Thoracic aorta (tissue), 2 donors: Measurements from ENCODE around the gene STARD10. TPM values are rescaled to one million over a fixed set of nuclear protein-coding genes. Genes with fewer than 3 reads are reported as not detected.

ENCODE experiments used
- ATAC-seq: fragments of 150-250 bp; one replicate; pipeline ENCODE4 v1.8.0; 2017; ENCODE audit warnings: low read depth; ENCODE audit not compliant: insufficient number of reproducible peaks, low FRiP score
- DNase-seq: peaks from one replicate; pipeline ENCODE4 v3.0.0-alpha.2; 2020; ENCODE audit warnings: low spot score
- H3K27ac ChIP-seq, 2 donors: fragments of 200-600 bp; sonication (generic); 1 replicate in 1 of 2; 2 replicates in 1 of 2; pipeline ENCODE4 v1.5.1; 2016; ENCODE audit warnings: mild to moderate bottlenecking in 2 of 2, moderate library complexity in 2 of 2
- H3K27me3 ChIP-seq: fragments of 200-600 bp; sonication (generic); replicated peaks from 2 replicates; pipeline ENCODE4 v1.6.0; 2016; ENCODE audit warnings: mild to moderate bottlenecking; ENCODE audit not compliant: insufficient read depth
- H3K36me3 ChIP-seq: fragments of 200-600 bp; sonication (generic); one replicate; pipeline ENCODE4 v1.5.1; 2016
- H3K4me1 ChIP-seq, 2 donors: fragments of 200-600 bp; sonication (generic); 1 replicate in 1 of 2; 2 replicates in 1 of 2; pipeline versions ENCODE4 v1.5.1 to v1.6.0; 2016; ENCODE audit warnings: low read depth in 2 of 2, mild to moderate bottlenecking in 1 of 2; ENCODE audit not compliant: control insufficient read depth in 1 of 2
- H3K4me3 ChIP-seq: fragments of 200-600 bp; sonication (generic); 2 replicates; pipeline ENCODE4 v1.5.1; 2016; ENCODE audit warnings: mild to moderate bottlenecking
- H3K9me3 ChIP-seq: fragments of 200-600 bp; sonication (generic); 2 replicates; pipeline ENCODE4 v1.5.1; 2016
- CTCF ChIP-seq: fragments of 200-600 bp; sonication (generic); IDR thresholded peaks from one replicate; pipeline ENCODE4 v1.5.1; 2019; ENCODE audit warnings: antibody characterized with exemption
- total RNA-seq, 2 donors: library from RNA; depleted of rRNA; stranded (reverse); fragments of >200 nt; gene quantifications; one replicate each; pipeline versions ENCODE4 v1.1.0 to v1.2.3, GENCODE V29; 2016

STARD10 gene
- total RNA-seq, 2 donors from 2014 or later, result 24.3 to 57.3 TPM

GRCh38 chr11:72824811-72825505 lies 31.1 kb upstream of the STARD10 start:
- Histone ChIP-seq H3K36me3 (peaks cover 9% of the 10 kb centered on the region), H3K4me1 (peaks cover 0 to 9% of the 10 kb centered on the region in 2 donors), H3K4me3 (no peak overlapping the region), H3K27ac (no peak overlapping the region), H3K9me3 (no peaks in the 10 kb centered on the region), H3K27me3 (no peaks in the 10 kb centered on the region)
- TF ChIP-seq CTCF, result no peak
- DNase-seq, result no peak
- ATAC-seq, result no peak

GRCh38 chr11:72824020-72824419 lies 30.2 kb upstream of the STARD10 start:
- DNase-seq (no peak), ATAC-seq (no peak)
- no peak overlapping the region for H3K4me3 ChIP-seq
- H3K4me1 ChIP-seq, result peaks cover 0 to 9% of the 10 kb centered on the region in 2 donors
- peaks cover 5% of the 10 kb centered on the region for H3K36me3 ChIP-seq
- no peak for TF ChIP-seq CTCF
- no peaks in the 10 kb centered on the region for H3K27me3 ChIP-seq
- peak overlapping the region; percentile 59 to 78 for H3K27ac ChIP-seq
- no peaks in the 10 kb centered on the region for H3K9me3 ChIP-seq

- peak overlapping the region; percentile 59 to 78 for H3K27ac ChIP-seq
- H3K4me3 ChIP-seq, result no peak overlapping the region
- H3K27me3 ChIP-seq, result no peaks in the 10 kb centered on the region
- H3K4me1 ChIP-seq, result peaks cover 0 to 9% of the 10 kb centered on the region in 2 donors
- TF ChIP-seq CTCF, result no peak
- DNase-seq, result no peak
- H3K36me3 ChIP-seq, result peaks cover 5% of the 10 kb centered on the region
- no peaks in the 10 kb centered on the region for H3K9me3 ChIP-seq
- no peak for ATAC-seq
These were observed 29.4 kb upstream of the STARD10 start for GRCh38 chr11:72823105-72823804.

- Histone ChIP-seq H3K4me3 (peak overlapping the region; percentile 70), H3K27me3 (no peaks in the 10 kb centered on the region), H3K4me1 (peaks cover 0 to 9% of the 10 kb centered on the region in 2 donors), H3K36me3 (peaks cover 5% of the 10 kb centered on the region), H3K27ac (peak overlapping the region; percentile 59 to 82), H3K9me3 (no peaks in the 10 kb centered on the region)
- peak; percentile 57 for ATAC-seq
- peak; percentile 53 for DNase-seq
- TF ChIP-seq CTCF, result peak; percentile 36
These were observed 28.3 kb upstream of the STARD10 start for GRCh38 chr11:72821920-72822799.
